T-cell (primary cell): Measurements from ENCODE around the gene ISCU. TPM values are rescaled to one million over a fixed set of nuclear protein-coding genes. Genes with fewer than 3 reads are reported as not detected.

Experiments
- ATAC-seq, 4 experiments: fragments of 200-7000 bp in 3 of 4; fragments of 150-1000 bp in 1 of 4; cut with Tn5 transposase; replicated peaks in 1 of 4; 1 replicate in 3 of 4; 2 replicates in 1 of 4; pipeline ENCODE4 v1.10.0; 2021; ENCODE audit warnings: moderate library complexity in 3 of 4, mild to moderate bottlenecking in 2 of 4, moderate number of reproducible peaks in 1 of 4
- CTCF ChIA-PET, 2 donors: fragments of 300-600 bp; sonication (Branson Sonifier 250); formaldehyde crosslinking; loops; one replicate each; lab custom pipeline; 2022; ENCODE audit warnings: antibody characterized with exemption in 2 of 2; lab: Charles Lee
- POLR2A ChIA-PET, 2 donors: fragments of 300-600 bp; sonication (Branson Sonifier 250); formaldehyde crosslinking; loops; one replicate each; lab custom pipeline; 2022; ENCODE audit warnings: antibody characterized with exemption in 2 of 2; lab: Charles Lee
- DNase-seq, 35 experiments: peaks; one replicate each; pipeline versions ENCODE4 v3.0.0 to v3.0.0-alpha.2; 2013 to 2023
- H3K27ac ChIP-seq: one replicate; pipeline ENCODE4 v1.5.1; 2013; ENCODE audit warnings: low read length
- H3K27me3 ChIP-seq, 2 experiments: replicated peaks in 1 of 2; 1 replicate in 1 of 2; 2 replicates in 1 of 2; pipeline versions ENCODE4 v1.6.1 to v1.7.0; 2013; ENCODE audit warnings: low read length in 1 of 2, mixed read lengths in 1 of 2; ENCODE audit not compliant: control insufficient read depth in 2 of 2, insufficient read depth in 2 of 2; ENCODE audit errors: extremely low read depth in 1 of 2
- H3K36me3 ChIP-seq, 2 donors: 1 replicate in 1 of 2; 2 replicates in 1 of 2; pipeline versions ENCODE4 v1.6.1 to v1.7.0; 2013; ENCODE audit warnings: low read length in 1 of 2; ENCODE audit not compliant: control insufficient read depth in 2 of 2, insufficient read depth in 1 of 2; ENCODE audit errors: extremely low read depth in 1 of 2
- H3K4me1 ChIP-seq, 2 experiments: 1 replicate in 1 of 2; 2 replicates in 1 of 2; pipeline versions ENCODE4 v1.6.1 to v1.7.0; 2013; ENCODE audit warnings: low read length in 2 of 2, mixed read lengths in 1 of 2; ENCODE audit not compliant: insufficient read depth in 2 of 2, control insufficient read depth in 1 of 2; ENCODE audit errors: extremely low read depth in 1 of 2
- H3K4me3 ChIP-seq, 2 donors: 1 replicate in 1 of 2; 2 replicates in 1 of 2; pipeline versions ENCODE4 v1.5.1 to v1.7.0; 2013; ENCODE audit warnings: mild to moderate bottlenecking in 2 of 2, low read length in 1 of 2, moderate library complexity in 1 of 2; ENCODE audit not compliant: control insufficient read depth in 1 of 2; ENCODE audit errors: extremely low read depth in 1 of 2
- H3K9me3 ChIP-seq: 2 replicates; pipeline ENCODE4 v1.7.0; 2013
- H3K27ac Mint-ChIP-seq, 2 donors: one replicate each; pipeline ENCODE4 v1.8.0; 2020 to 2021; ENCODE audit warnings: mild to moderate bottlenecking in 2 of 2, mixed read lengths in 2 of 2
- H3K27me3 Mint-ChIP-seq, 2 donors: one replicate each; pipeline ENCODE4 v1.8.0; 2021 to 2022; ENCODE audit warnings: mixed read lengths in 2 of 2
- H3K36me3 Mint-ChIP-seq: one replicate; pipeline ENCODE4 v1.8.0; 2021; ENCODE audit warnings: mixed read lengths
- H3K4me1 Mint-ChIP-seq, 3 donors: one replicate each; pipeline ENCODE4 v1.8.0; 2020 to 2022; ENCODE audit warnings: mixed read lengths in 3 of 3, mild to moderate bottlenecking in 1 of 3
- H3K4me3 Mint-ChIP-seq, 3 donors: one replicate each; pipeline ENCODE4 v1.8.0; 2020 to 2022; ENCODE audit warnings: mild to moderate bottlenecking in 3 of 3, mixed read lengths in 3 of 3, moderate library complexity in 3 of 3
- H3K9me3 Mint-ChIP-seq, 3 donors: one replicate each; pipeline ENCODE4 v1.8.0; 2020 to 2022; ENCODE audit warnings: mixed read lengths in 3 of 3
- WGBS: methylation state at CpG from one replicate; pipeline ENCODE4 v1.1.5; 2013; ENCODE audit warnings: missing lambda C conversion rate; ENCODE audit not compliant: insufficient coverage; 5-methylcytosine and 5-hydroxymethylcytosine counted together
- total RNA-seq, 35 experiments: library from RNA in 6 of 35; stranded (reverse) in 6 of 35; fragments of 120-200 nt in 1 of 35; gene quantifications; one replicate each; pipeline versions ENCODE4 v1.2.1 to v1.2.4 and lab custom pipeline; 2013 to 2026

The ISCU gene
- total RNA-seq, 5 donors from 2014 or later (not counting 1 experiment from before 2014, with no cell fraction given) = 108 to 190 (median 130) TPM

DNA sequence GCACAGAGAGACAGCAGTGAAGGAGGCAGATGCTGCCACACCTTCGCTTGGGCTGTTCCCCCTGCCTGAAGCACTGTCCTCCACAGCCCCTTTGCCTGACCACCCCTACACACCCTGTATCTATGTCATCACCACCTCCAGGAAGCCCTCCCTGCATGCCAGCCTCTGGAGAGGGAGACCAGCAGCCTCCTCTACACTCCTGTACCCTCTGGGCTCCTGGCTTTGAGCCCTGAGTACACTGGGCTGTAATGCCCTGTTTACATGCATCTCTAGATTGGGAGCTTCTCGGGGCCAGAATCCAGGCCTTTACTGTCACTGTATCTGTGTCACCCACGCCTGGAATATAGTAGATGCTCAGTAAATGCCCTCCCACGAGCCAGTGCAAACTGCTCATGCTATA, 41.3 kb downstream of the ISCU start:
- no peaks in the 10 kb centered on the region for H3K9me3 ChIP-seq
- 94% methylated on average over 2 of the region's 4 CpGs for WGBS
- Mint-ChIP-seq H3K27ac (peak overlapping the region in 1 of 2 donors; percentile 20), H3K4me3 (no peak overlapping the region), H3K9me3 (no peaks in the 10 kb centered on the region), H3K27me3 (no peaks in the 10 kb centered on the region), H3K36me3 (no peaks in the 10 kb centered on the region), H3K4me1 (no peaks in the 10 kb centered on the region)
- DNase-seq (no peak), ATAC-seq (no peak)
- CTCF ChIA-PET = interaction anchor here in 1 of 2 donors (1.0 kb wide), 1 partner anchor 9 kb away, joined by 3 read pairs; no protein-coding TSS in a partner anchor
- no peaks in the 10 kb centered on the region for H3K36me3 ChIP-seq
- no peak overlapping the region for H3K27ac ChIP-seq
- H3K4me3 ChIP-seq = no peak overlapping the region
- POLR2A ChIA-PET = no interaction called here
- H3K27me3 ChIP-seq = peaks cover 0 to 9% of the 10 kb centered on the region in 2 experiments
- no peaks in the 10 kb centered on the region for H3K4me1 ChIP-seq

DNA sequence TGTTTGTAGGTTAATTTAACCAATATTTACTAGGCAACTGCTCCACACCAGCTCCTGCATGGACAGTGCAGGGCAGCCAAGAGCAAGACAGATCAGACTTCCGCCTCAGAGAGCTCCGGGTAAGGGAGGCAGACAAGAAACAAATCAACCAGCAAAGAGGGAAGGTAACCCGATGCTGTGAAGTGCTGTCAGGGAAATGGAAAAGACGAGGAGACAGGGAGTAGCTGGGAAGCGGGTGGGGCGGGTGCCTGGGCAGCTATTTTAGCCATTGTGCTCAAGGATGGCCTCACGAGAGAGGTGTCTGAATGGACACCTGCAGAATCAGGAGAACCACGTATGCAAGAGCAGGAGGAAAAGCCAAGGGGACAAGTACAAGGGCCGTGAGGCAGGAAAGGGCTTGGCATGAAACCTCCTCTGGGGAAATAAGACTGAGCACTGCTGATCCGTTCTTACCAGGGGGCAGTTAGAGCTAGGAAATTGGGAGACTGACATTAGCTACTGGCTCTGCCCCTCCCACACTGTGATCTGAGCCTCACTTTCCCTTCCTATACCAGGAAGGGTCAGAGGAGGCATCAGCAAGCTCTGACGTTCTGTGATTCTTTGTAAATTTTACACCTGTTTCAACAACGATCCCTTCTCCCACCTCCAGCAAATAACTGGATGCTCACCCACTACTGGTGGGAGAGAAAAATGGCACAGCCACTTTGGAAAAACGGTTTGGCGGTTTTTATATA, 42.0 kb downstream of the ISCU start:
- Histone ChIP-seq H3K36me3 (no peaks in the 10 kb centered on the region), H3K9me3 (no peaks in the 10 kb centered on the region), H3K27ac (no peak overlapping the region), H3K4me3 (no peak overlapping the region), H3K4me1 (no peaks in the 10 kb centered on the region), H3K27me3 (peaks cover 0 to 9% of the 10 kb centered on the region in 2 experiments)
- peak overlapping the region in 1 of 2 donors; percentile 20 for H3K27ac Mint-ChIP-seq
- H3K27me3 Mint-ChIP-seq = no peaks in the 10 kb centered on the region
- no peak for DNase-seq
- ChIA-PET POLR2A (no interaction called here), CTCF (interaction anchor here in 1 of 2 donors (1.0 kb wide), 1 partner anchor 10 kb away, joined by 3 read pairs; no protein-coding TSS in a partner anchor)
- H3K36me3 Mint-ChIP-seq = no peaks in the 10 kb centered on the region
- H3K9me3 Mint-ChIP-seq = no peaks in the 10 kb centered on the region
- no peaks in the 10 kb centered on the region for H3K4me1 Mint-ChIP-seq
- H3K4me3 Mint-ChIP-seq = no peak overlapping the region
- ATAC-seq = no peak
- WGBS = 73% methylated on average over 11 of the region's 14 CpGs

DNA sequence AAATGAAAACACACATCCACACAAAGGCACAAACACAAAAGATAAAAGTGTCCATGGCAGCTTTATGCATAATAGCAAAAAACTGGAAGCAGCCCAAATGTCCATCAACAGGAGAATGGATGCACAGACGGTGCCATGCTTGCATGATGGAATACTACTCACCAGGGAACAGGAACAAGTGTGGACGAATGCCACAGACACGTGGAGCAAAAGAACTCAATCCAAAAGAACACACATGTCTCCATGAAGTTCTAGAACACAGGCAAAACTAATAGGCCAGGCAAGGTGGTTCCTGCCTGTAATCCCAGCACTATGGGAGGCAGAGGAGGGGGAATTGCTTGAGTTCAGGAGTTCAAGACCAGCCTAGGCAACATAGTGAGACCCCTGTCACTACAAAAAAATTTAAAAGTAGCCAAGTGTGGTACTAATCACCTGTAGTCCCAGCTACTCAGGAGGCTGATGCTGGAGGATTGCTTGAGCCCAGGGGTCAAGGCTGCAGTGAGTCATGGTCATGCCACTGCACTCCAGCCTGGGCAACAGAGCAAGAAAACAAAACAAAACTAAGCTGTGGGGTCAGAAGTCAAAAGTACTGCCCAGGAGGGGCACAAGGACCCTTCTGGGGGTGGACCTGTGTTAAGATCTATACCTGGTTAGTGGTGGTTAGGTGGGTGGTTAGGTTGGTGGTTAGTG, 42.7 kb downstream of the ISCU start:
- H3K27me3 ChIP-seq = peaks cover 0 to 9% of the 10 kb centered on the region in 2 experiments
- H3K4me3 Mint-ChIP-seq = no peak overlapping the region
- no peaks in the 10 kb centered on the region for H3K9me3 ChIP-seq
- H3K4me1 Mint-ChIP-seq = no peaks in the 10 kb centered on the region
- DNase-seq (no peak), ATAC-seq (no peak)
- H3K4me1 ChIP-seq = no peaks in the 10 kb centered on the region
- H3K27me3 Mint-ChIP-seq = no peaks in the 10 kb centered on the region
- no peak overlapping the region for H3K4me3 ChIP-seq
- H3K36me3 Mint-ChIP-seq = no peaks in the 10 kb centered on the region
- WGBS = 86% methylated on average over 1 of the region's 3 CpGs
- ChIA-PET POLR2A (no interaction called here), CTCF (no interaction called here)
- no peak overlapping the region for H3K27ac Mint-ChIP-seq
- no peaks in the 10 kb centered on the region for H3K9me3 Mint-ChIP-seq
- no peaks in the 10 kb centered on the region for H3K36me3 ChIP-seq
- no peak overlapping the region for H3K27ac ChIP-seq

GRCh38 chr12:108605690-108606406, 43.5 kb downstream of the ISCU start:
- Mint-ChIP-seq H3K36me3 (no peaks in the 10 kb centered on the region), H3K4me3 (no peak overlapping the region), H3K27me3 (no peaks in the 10 kb centered on the region), H3K9me3 (no peaks in the 10 kb centered on the region), H3K4me1 (no peaks in the 10 kb centered on the region), H3K27ac (no peak overlapping the region)
- no peak overlapping the region for H3K4me3 ChIP-seq
- H3K36me3 ChIP-seq = no peaks in the 10 kb centered on the region
- 66% methylated on average over 4 of the region's 4 CpGs for WGBS
- no peak for ATAC-seq
- H3K27me3 ChIP-seq = peaks cover 0 to 9% of the 10 kb centered on the region in 2 experiments
- H3K4me1 ChIP-seq = no peaks in the 10 kb centered on the region
- H3K9me3 ChIP-seq = no peaks in the 10 kb centered on the region
- ChIA-PET POLR2A (no interaction called here), CTCF (no interaction called here)
- H3K27ac ChIP-seq = no peak overlapping the region
- no peak for DNase-seq

DNA sequence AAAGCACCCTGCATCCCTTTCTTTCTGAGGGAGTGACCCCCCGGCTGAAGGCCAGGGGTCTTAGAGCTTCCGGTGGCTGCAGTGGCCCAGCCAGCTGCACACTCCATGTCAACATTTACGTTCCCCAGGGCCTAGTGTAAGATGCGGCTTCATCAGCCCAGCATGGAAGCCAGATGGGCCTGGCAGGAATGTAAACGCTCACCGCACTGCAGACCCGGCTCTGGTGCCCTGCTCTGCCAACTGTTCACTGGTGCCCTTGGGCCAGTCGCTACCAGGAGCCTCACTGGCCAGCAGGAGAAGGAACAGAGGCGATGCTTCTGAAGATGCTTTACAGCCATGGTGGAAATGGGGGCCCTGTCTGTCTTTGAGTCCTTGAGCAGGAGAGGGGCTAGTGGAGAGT, 44.1 kb downstream of the ISCU start:
- 99% methylated on average over 9 of the region's 9 CpGs for WGBS
- no peak for ATAC-seq
- H3K27ac ChIP-seq = no peak overlapping the region

GRCh38 chr12:108607981-108608600, 45.7 kb downstream of the ISCU start:
- H3K27ac Mint-ChIP-seq = no peak overlapping the region
- Histone ChIP-seq H3K27ac (no peak overlapping the region), H3K36me3 (no peaks in the 10 kb centered on the region), H3K4me1 (no peaks in the 10 kb centered on the region), H3K9me3 (no peaks in the 10 kb centered on the region), H3K4me3 (no peak overlapping the region), H3K27me3 (peaks cover 0 to 8% of the 10 kb centered on the region in 2 experiments)
- WGBS = 86% methylated on average over 6 of the region's 10 CpGs
- ATAC-seq (no peak), DNase-seq (no peak)
- H3K4me1 Mint-ChIP-seq = peaks cover 0 to 9% (median 5%) of the 10 kb centered on the region in 3 donors
- H3K9me3 Mint-ChIP-seq = no peaks in the 10 kb centered on the region
- H3K27me3 Mint-ChIP-seq = no peaks in the 10 kb centered on the region
- H3K4me3 Mint-ChIP-seq = no peak overlapping the region
- H3K36me3 Mint-ChIP-seq = no peaks in the 10 kb centered on the region
- ChIA-PET POLR2A (no interaction called here), CTCF (interaction anchor here in 1 of 2 donors (0.5 to 1.1 kb wide), 2 partner anchors 39 to 42 kb away, joined by 3 to 8 read pairs; no protein-coding TSS in a partner anchor)

More for the DNA sequence above, 44.1 kb downstream of the ISCU start:
- no peaks in the 10 kb centered on the region for H3K36me3 ChIP-seq
- CTCF ChIA-PET = no interaction called here
- H3K4me1 ChIP-seq = no peaks in the 10 kb centered on the region
- H3K27ac Mint-ChIP-seq = no peak overlapping the region
- H3K9me3 ChIP-seq = no peaks in the 10 kb centered on the region
- H3K36me3 Mint-ChIP-seq = no peaks in the 10 kb centered on the region
- DNase-seq = no peak
- H3K27me3 Mint-ChIP-seq = no peaks in the 10 kb centered on the region
- H3K4me3 Mint-ChIP-seq = no peak overlapping the region
- no peak overlapping the region for H3K4me3 ChIP-seq
- POLR2A ChIA-PET = no interaction called here
- H3K27me3 ChIP-seq = peaks cover 0 to 9% of the 10 kb centered on the region in 2 experiments
- H3K9me3 Mint-ChIP-seq = no peaks in the 10 kb centered on the region
- peaks cover 0 to under 1% (median 0%) of the 10 kb centered on the region in 3 donors for H3K4me1 Mint-ChIP-seq
